Liver (tissue), 9 donors: ENCODE results near the gene SPTBN1. TPM values are rescaled to one million over a fixed set of nuclear protein-coding genes. Genes with fewer than 3 reads are reported as not detected.

Source experiments
- DNase-seq: peaks from one replicate; pipeline ENCODE4 v3.0.0-alpha.2; 2017; ENCODE audit warnings: low spot score
- H3K27ac ChIP-seq, 2 donors: one replicate each; pipeline ENCODE4 v1.7.0; 2013; ENCODE audit warnings: inconsistent platforms in 2 of 2, low read length in 2 of 2, control low read depth in 1 of 2, low read depth in 1 of 2, mild to moderate bottlenecking in 1 of 2
- H3K27me3 ChIP-seq, 4 donors: one replicate each; pipeline versions ENCODE4 v1.6.1 to v1.7.0; 2013; ENCODE audit warnings: low read length in 3 of 4, inconsistent platforms in 1 of 4, mild to moderate bottlenecking in 1 of 4, moderate library complexity in 1 of 4; ENCODE audit not compliant: control insufficient read depth in 4 of 4, insufficient read depth in 4 of 4
- H3K36me3 ChIP-seq, 4 donors: one replicate each; pipeline versions ENCODE4 v1.6.1 to v1.7.0; 2013; ENCODE audit warnings: low read length in 3 of 4, mild to moderate bottlenecking in 3 of 4, low read depth in 1 of 4, moderate library complexity in 1 of 4; ENCODE audit not compliant: control insufficient read depth in 4 of 4, insufficient read depth in 3 of 4
- H3K4me1 ChIP-seq, 4 donors: one replicate each; pipeline versions ENCODE4 v1.6.1 to v1.7.0; 2013; ENCODE audit warnings: low read length in 3 of 4, mild to moderate bottlenecking in 3 of 4, moderate library complexity in 1 of 4; ENCODE audit not compliant: control insufficient read depth in 4 of 4, insufficient read depth in 4 of 4
- H3K4me3 ChIP-seq, 3 donors: one replicate each; pipeline versions ENCODE4 v1.6.1 to v1.7.0; 2013; ENCODE audit warnings: low read length in 3 of 3, control low read depth in 1 of 3, low read depth in 1 of 3, mild to moderate bottlenecking in 1 of 3
- H3K9ac ChIP-seq, 2 donors: one replicate each; pipeline ENCODE4 v1.7.0; 2013; ENCODE audit warnings: low read length in 2 of 2, mild to moderate bottlenecking in 2 of 2, moderate library complexity in 2 of 2, control low read depth in 1 of 2, low read depth in 1 of 2
- H3K9me3 ChIP-seq, 4 donors: one replicate each; pipeline versions ENCODE4 v1.6.1 to v1.7.0; 2013; ENCODE audit warnings: low read length in 3 of 4; ENCODE audit not compliant: control insufficient read depth in 4 of 4
- CTCF ChIP-seq: fragments of 150-350 bp; IDR thresholded peaks from 2 replicates; pipeline ENCODE4 v1.5.1; 2017; ENCODE audit warnings: improper control_type of control experiment, low read depth, low read length; ENCODE audit not compliant: missing input control
- EGR1 ChIP-seq, 2 donors: IDR thresholded peaks; 2 replicates each; pipeline ENCODE4 v1.6.1; 2016 to 2018; ENCODE audit warnings: antibody characterized with exemption in 2 of 2, low read depth in 2 of 2
- FOXA1 ChIP-seq: IDR thresholded peaks from 2 replicates; pipeline ENCODE4 v1.6.1; 2016; ENCODE audit warnings: antibody characterized with exemption
- FOXA2 ChIP-seq: IDR thresholded peaks from 2 replicates; pipeline ENCODE4 v1.6.1; 2016; ENCODE audit warnings: antibody characterized with exemption
- GABPA ChIP-seq, 2 donors: IDR thresholded peaks in 1 of 2; conservative IDR thresholded peaks in 1 of 2; 2 replicates each; pipeline ENCODE4 v1.6.1; 2016; ENCODE audit warnings: antibody characterized with exemption in 2 of 2, mild to moderate bottlenecking in 1 of 2, moderate library complexity in 1 of 2
- HNF4A ChIP-seq, 2 donors: conservative IDR thresholded peaks; 2 replicates each; pipeline ENCODE4 v1.6.1; 2016; ENCODE audit warnings: antibody characterized with exemption in 2 of 2, mild to moderate bottlenecking in 2 of 2
- HNF4G ChIP-seq: IDR thresholded peaks from 2 replicates; pipeline ENCODE4 v1.6.1; 2016; ENCODE audit warnings: antibody characterized with exemption
- JUND ChIP-seq, 2 donors: IDR thresholded peaks; 2 replicates each; pipeline ENCODE4 v1.6.1; 2016; ENCODE audit warnings: antibody characterized with exemption in 2 of 2
- MAX ChIP-seq: IDR thresholded peaks from 2 replicates; pipeline ENCODE4 v1.6.1; 2016; ENCODE audit warnings: antibody characterized with exemption
- NR2F2 ChIP-seq: IDR thresholded peaks from 2 replicates; pipeline ENCODE4 v1.6.1; 2016; ENCODE audit warnings: antibody characterized with exemption
- RAD21 ChIP-seq, 2 donors: IDR thresholded peaks; 2 replicates each; pipeline ENCODE4 v1.6.1; 2016; ENCODE audit warnings: antibody characterized with exemption in 2 of 2, mild to moderate bottlenecking in 2 of 2
- RXRA ChIP-seq, 2 donors: IDR thresholded peaks; 2 replicates each; pipeline ENCODE4 v1.6.1; 2017 to 2018; ENCODE audit warnings: antibody characterized with exemption in 2 of 2, mild to moderate bottlenecking in 1 of 2
- SP1 ChIP-seq: IDR thresholded peaks from 2 replicates; pipeline ENCODE4 v1.6.1; 2018; ENCODE audit warnings: antibody characterized with exemption, mild to moderate bottlenecking
- TAF1 ChIP-seq: conservative IDR thresholded peaks from 2 replicates; pipeline ENCODE4 v1.6.1; 2016; ENCODE audit warnings: antibody characterized with exemption, mild to moderate bottlenecking
- YY1 ChIP-seq: IDR thresholded peaks from 2 replicates; pipeline ENCODE4 v1.6.1; 2016; ENCODE audit warnings: antibody characterized with exemption, mild to moderate bottlenecking
- WGBS: extraction: QIAGEN DNeasy Blood & Tissue Kit; methylation state at CpG from one replicate; pipeline ENCODE4 v1.1.7; 2013; 5-methylcytosine and 5-hydroxymethylcytosine counted together
- polyA plus RNA-seq, 2 donors: library from polyadenylated mRNA; stranded (reverse) in 1 of 2; unstranded in 1 of 2; fragments of 200-250 nt in 1 of 2; fragments of >200 nt in 1 of 2; fragmentation: Nextera tagmentation in 1 of 2; extraction: Ambion mirVana in 1 of 2; gene quantifications; one replicate each; pipeline versions ENCODE4 v1.2.1 to v1.2.3, GENCODE V29; 2013 to 2015
- total RNA-seq, 2 donors: library from RNA; depleted of rRNA; stranded (reverse); fragments of >200 nt; gene quantifications; one replicate each; pipeline ENCODE4 v1.2.3, GENCODE V29; 2014
- TF ChIP-seq, protein P1 (sequence below): IDR thresholded peaks from 2 replicates; pipeline ENCODE4 v1.6.1; 2016; ENCODE audit warnings: antibody characterized with exemption, mild to moderate bottlenecking
- TF ChIP-seq, protein P2 (sequence below): IDR thresholded peaks from 2 replicates; pipeline ENCODE4 v1.6.1; 2016; ENCODE audit warnings: antibody characterized with exemption
- donor health status: healthy.
- donor health status: healthy.
- donor health status: healthy.
- donor health status: healthy.
- donor health status: healthy.

SPTBN1 gene
- total and polyA plus RNA-seq, 4 donors, result 44.8 to 191 (median 75.9) TPM

- H3K9ac ChIP-seq, result no peak overlapping the region
- no peak for DNase-seq
- no peak for TF ChIP-seq HNF4G
- no peak for TF ChIP-seq FOXA1
- TF ChIP-seq JUND (IDR thresholded peaks at IDR 0.05), result no peak
- no peak for TF ChIP-seq GABPA (IDR thresholded peaks at IDR 0.05 in 1 of 2, conservative IDR thresholded peaks at IDR 0.05 in 1 of 2)
- no peak for TF ChIP-seq CTCF
- no peak for TF ChIP-seq FOXA2
- no peak for TF ChIP-seq RAD21 (IDR thresholded peaks at IDR 0.05)
- TF ChIP-seq YY1, result no peak
- no peak for TF ChIP-seq SP1
- WGBS, result 79% methylated on average over 3 of the region's 3 CpGs
- no peaks in the 10 kb centered on the region for H3K27me3 ChIP-seq
- H3K4me3 ChIP-seq, result no peak overlapping the region
- H3K36me3 ChIP-seq, result no peaks in the 10 kb centered on the region
- no peak overlapping the region for H3K27ac ChIP-seq
- no peaks in the 10 kb centered on the region for H3K9me3 ChIP-seq
- H3K4me1 ChIP-seq, result peaks cover 2 to 35% (median 29%) of the 10 kb centered on the region in 4 donors
These were observed 25.6 kb downstream of the SPTBN1 start for GRCh38 chr2:54481686-54482085.

GRCh38 chr2:54482715-54483114 lies 26.6 kb downstream of the SPTBN1 start:
- Histone ChIP-seq H3K4me3 (no peak overlapping the region), H3K36me3 (no peaks in the 10 kb centered on the region), H3K9me3 (no peaks in the 10 kb centered on the region), H3K27ac (no peak overlapping the region), H3K9ac (no peak overlapping the region), H3K4me1 (peaks cover 2 to 35% (median 29%) of the 10 kb centered on the region in 4 donors), H3K27me3 (no peaks in the 10 kb centered on the region)
- 64% methylated on average over 5 of the region's 5 CpGs for WGBS
- TF ChIP-seq EGR1 (IDR thresholded peaks at IDR 0.05; ENCODE audit: low read depth in 2 of 2), result no peak
- TF ChIP-seq, protein P1, sequence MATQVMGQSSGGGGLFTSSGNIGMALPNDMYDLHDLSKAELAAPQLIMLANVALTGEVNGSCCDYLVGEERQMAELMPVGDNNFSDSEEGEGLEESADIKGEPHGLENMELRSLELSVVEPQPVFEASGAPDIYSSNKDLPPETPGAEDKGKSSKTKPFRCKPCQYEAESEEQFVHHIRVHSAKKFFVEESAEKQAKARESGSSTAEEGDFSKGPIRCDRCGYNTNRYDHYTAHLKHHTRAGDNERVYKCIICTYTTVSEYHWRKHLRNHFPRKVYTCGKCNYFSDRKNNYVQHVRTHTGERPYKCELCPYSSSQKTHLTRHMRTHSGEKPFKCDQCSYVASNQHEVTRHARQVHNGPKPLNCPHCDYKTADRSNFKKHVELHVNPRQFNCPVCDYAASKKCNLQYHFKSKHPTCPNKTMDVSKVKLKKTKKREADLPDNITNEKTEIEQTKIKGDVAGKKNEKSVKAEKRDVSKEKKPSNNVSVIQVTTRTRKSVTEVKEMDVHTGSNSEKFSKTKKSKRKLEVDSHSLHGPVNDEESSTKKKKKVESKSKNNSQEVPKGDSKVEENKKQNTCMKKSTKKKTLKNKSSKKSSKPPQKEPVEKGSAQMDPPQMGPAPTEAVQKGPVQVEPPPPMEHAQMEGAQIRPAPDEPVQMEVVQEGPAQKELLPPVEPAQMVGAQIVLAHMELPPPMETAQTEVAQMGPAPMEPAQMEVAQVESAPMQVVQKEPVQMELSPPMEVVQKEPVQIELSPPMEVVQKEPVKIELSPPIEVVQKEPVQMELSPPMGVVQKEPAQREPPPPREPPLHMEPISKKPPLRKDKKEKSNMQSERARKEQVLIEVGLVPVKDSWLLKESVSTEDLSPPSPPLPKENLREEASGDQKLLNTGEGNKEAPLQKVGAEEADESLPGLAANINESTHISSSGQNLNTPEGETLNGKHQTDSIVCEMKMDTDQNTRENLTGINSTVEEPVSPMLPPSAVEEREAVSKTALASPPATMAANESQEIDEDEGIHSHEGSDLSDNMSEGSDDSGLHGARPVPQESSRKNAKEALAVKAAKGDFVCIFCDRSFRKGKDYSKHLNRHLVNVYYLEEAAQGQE, result no peak
- TF ChIP-seq HNF4A (conservative IDR thresholded peaks at IDR 0.05), result no peak
- no peak for TF ChIP-seq FOXA1
- TF ChIP-seq, protein P2, sequence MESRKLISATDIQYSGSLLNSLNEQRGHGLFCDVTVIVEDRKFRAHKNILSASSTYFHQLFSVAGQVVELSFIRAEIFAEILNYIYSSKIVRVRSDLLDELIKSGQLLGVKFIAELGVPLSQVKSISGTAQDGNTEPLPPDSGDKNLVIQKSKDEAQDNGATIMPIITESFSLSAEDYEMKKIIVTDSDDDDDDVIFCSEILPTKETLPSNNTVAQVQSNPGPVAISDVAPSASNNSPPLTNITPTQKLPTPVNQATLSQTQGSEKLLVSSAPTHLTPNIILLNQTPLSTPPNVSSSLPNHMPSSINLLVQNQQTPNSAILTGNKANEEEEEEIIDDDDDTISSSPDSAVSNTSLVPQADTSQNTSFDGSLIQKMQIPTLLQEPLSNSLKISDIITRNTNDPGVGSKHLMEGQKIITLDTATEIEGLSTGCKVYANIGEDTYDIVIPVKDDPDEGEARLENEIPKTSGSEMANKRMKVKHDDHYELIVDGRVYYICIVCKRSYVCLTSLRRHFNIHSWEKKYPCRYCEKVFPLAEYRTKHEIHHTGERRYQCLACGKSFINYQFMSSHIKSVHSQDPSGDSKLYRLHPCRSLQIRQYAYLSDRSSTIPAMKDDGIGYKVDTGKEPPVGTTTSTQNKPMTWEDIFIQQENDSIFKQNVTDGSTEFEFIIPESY, result no peak
- TF ChIP-seq NR2F2, result no peak
- no peak for TF ChIP-seq MAX
- no peak for TF ChIP-seq RXRA (IDR thresholded peaks at IDR 0.05)
- TF ChIP-seq CTCF, result no peak
- TF ChIP-seq HNF4G, result no peak
- TF ChIP-seq JUND (IDR thresholded peaks at IDR 0.05), result no peak
- TF ChIP-seq TAF1, result no peak
- TF ChIP-seq SP1, result no peak
- TF ChIP-seq RAD21 (IDR thresholded peaks at IDR 0.05), result no peak
- no peak for TF ChIP-seq GABPA (IDR thresholded peaks at IDR 0.05 in 1 of 2, conservative IDR thresholded peaks at IDR 0.05 in 1 of 2)
- TF ChIP-seq FOXA2, result no peak
- DNase-seq, result no peak
